HEK293 (cell line): ENCODE results near the gene SEPTIN5.

Experiments used
- CTCF ChIA-PET: fragments of 350-600 bp; formaldehyde crosslinking; extraction: SDS; loops from one replicate; lab custom pipeline; 2021; ENCODE audit warnings: antibody characterized with exemption; lab: Yijun Ruan, JAX
- POLR2A ChIA-PET: fragments of 300-600 bp; formaldehyde crosslinking; extraction: SDS; loops from one replicate; lab custom pipeline; 2020; ENCODE audit warnings: antibody characterized with exemption, inconsistent platforms; lab: Yijun Ruan, JAX
- H3K27ac ChIP-seq: fragments of 200-500 bp; sonication (Bioruptor generic); 2 replicates; pipeline ENCODE4 v1.5.1; 2014; ENCODE audit warnings: low read depth, low read length, control low read depth, inconsistent platforms; ENCODE audit errors: extremely low read depth
- H3K36me3 ChIP-seq, 2 experiments: fragments of 200-500 bp in 1 of 2; sonication (Bioruptor generic) in 1 of 2; 1 replicate in 1 of 2; 2 replicates in 1 of 2; pipeline ENCODE4 v1.5.1; 2014 to 2017; ENCODE audit warnings: inconsistent platforms in 2 of 2, low read length in 2 of 2; ENCODE audit not compliant: control insufficient read depth in 2 of 2, insufficient read depth in 1 of 2
- H3K4me1 ChIP-seq: fragments of 200-500 bp; sonication (Bioruptor generic); 2 replicates; pipeline ENCODE4 v1.5.1; 2014; ENCODE audit warnings: mild to moderate bottlenecking, low read length, inconsistent platforms; ENCODE audit not compliant: control insufficient read depth, insufficient read depth
- H3K4me3 ChIP-seq: 2 replicates; pipeline ENCODE4 v1.5.1; 2011; ENCODE audit warnings: low read depth, mild to moderate bottlenecking, control low read depth, low read length, moderate library complexity
- H3K9me3 ChIP-seq: fragments of 200-500 bp; sonication (Bioruptor generic); 2 replicates; pipeline ENCODE4 v1.5.1; 2014; ENCODE audit warnings: low read depth, low read length, inconsistent platforms; ENCODE audit not compliant: control insufficient read depth, insufficient read depth
- GFI1B ChIP-seq: fragments of 450-650 bp; formaldehyde crosslinking; IDR thresholded peaks from 2 replicates; pipeline ENCODE4 v1.5.1; 2016; ENCODE audit warnings: missing biosample characterization, missing genetic modification characterization
- KLF9 ChIP-seq: fragments of 450-650 bp; formaldehyde crosslinking; IDR thresholded peaks from 2 replicates; pipeline ENCODE4 v1.5.1; 2016; ENCODE audit warnings: missing biosample characterization, missing genetic modification characterization, low read depth
- PRDM6 ChIP-seq: fragments of 450-650 bp; formaldehyde crosslinking; IDR thresholded peaks from 2 replicates; pipeline ENCODE4 v1.5.1; 2017; ENCODE audit warnings: missing biosample characterization, missing genetic modification characterization
- SCRT2 ChIP-seq: fragments of 450-650 bp; formaldehyde crosslinking; IDR thresholded peaks from 2 replicates; pipeline ENCODE4 v1.5.1; 2016; ENCODE audit warnings: missing biosample characterization, missing genetic modification characterization
- ZBTB26 ChIP-seq: fragments of 450-650 bp; formaldehyde crosslinking; optimal IDR thresholded peaks from 2 replicates; pipeline ENCODE3; 2016; ENCODE audit warnings: missing biosample characterization, mild to moderate bottlenecking, missing genetic modification characterization
- ZBTB48 ChIP-seq: fragments of 450-650 bp; formaldehyde crosslinking; IDR thresholded peaks from 2 replicates; pipeline ENCODE4 v1.5.1; 2016; ENCODE audit warnings: missing biosample characterization, missing genetic modification characterization
- ZFHX2 ChIP-seq: fragments of 450-650 bp; formaldehyde crosslinking; conservative IDR thresholded peaks from 2 replicates; pipeline ENCODE4 v1.5.1; 2016; ENCODE audit warnings: missing biosample characterization, missing genetic modification characterization
- ZNF184 ChIP-seq: fragments of 450-650 bp; IDR thresholded peaks from 2 replicates; pipeline ENCODE4 v1.5.1; 2018; ENCODE audit warnings: missing biosample characterization, mild to moderate bottlenecking, missing genetic modification characterization
- ZNF2 ChIP-seq: fragments of 450-650 bp; formaldehyde crosslinking; IDR thresholded peaks from 2 replicates; pipeline ENCODE4 v1.5.1; 2016; ENCODE audit warnings: missing biosample characterization, missing genetic modification characterization
- ZNF211 ChIP-seq: fragments of 450-650 bp; formaldehyde crosslinking; IDR thresholded peaks from 2 replicates; pipeline ENCODE4 v1.5.1; 2016; ENCODE audit warnings: low read depth, missing biosample characterization, missing genetic modification characterization
- ZNF292 ChIP-seq: fragments of 450-650 bp; formaldehyde crosslinking; IDR thresholded peaks from 2 replicates; pipeline ENCODE4 v1.5.1; 2016; ENCODE audit warnings: low read depth, missing biosample characterization, missing genetic modification characterization, borderline replicate concordance
- ZNF366 ChIP-seq: fragments of 450-650 bp; formaldehyde crosslinking; conservative IDR thresholded peaks from 2 replicates; pipeline ENCODE4 v1.5.1; 2016; ENCODE audit warnings: missing biosample characterization, missing genetic modification characterization
- ZNF426 ChIP-seq: fragments of 450-650 bp; formaldehyde crosslinking; IDR thresholded peaks from 2 replicates; pipeline ENCODE4 v1.5.1; 2017; ENCODE audit warnings: missing biosample characterization, missing genetic modification characterization, mild to moderate bottlenecking, inconsistent platforms, moderate library complexity
- ZNF548 ChIP-seq: fragments of 450-650 bp; formaldehyde crosslinking; IDR thresholded peaks from 2 replicates; pipeline ENCODE4 v1.5.1; 2016; ENCODE audit warnings: missing biosample characterization, missing genetic modification characterization
- ZNF549 ChIP-seq: fragments of 450-650 bp; IDR thresholded peaks from 2 replicates; pipeline ENCODE4 v1.5.1; 2018; ENCODE audit warnings: missing biosample characterization, missing genetic modification characterization, mild to moderate bottlenecking, inconsistent platforms, moderate library complexity
- ZNF660 ChIP-seq: fragments of 450-650 bp; IDR thresholded peaks from 2 replicates; pipeline ENCODE4 v1.5.1; 2018; ENCODE audit warnings: missing biosample characterization, mild to moderate bottlenecking, missing genetic modification characterization
- ZNF692 ChIP-seq: fragments of 450-650 bp; formaldehyde crosslinking; IDR thresholded peaks from 2 replicates; pipeline ENCODE4 v1.5.1; 2016; ENCODE audit warnings: missing biosample characterization, missing genetic modification characterization
- ZNF747 ChIP-seq: fragments of 450-650 bp; formaldehyde crosslinking; IDR thresholded peaks from 2 replicates; pipeline ENCODE4 v1.5.1; 2016; ENCODE audit warnings: missing biosample characterization, missing genetic modification characterization
- ZNF792 ChIP-seq: fragments of 450-650 bp; formaldehyde crosslinking; IDR thresholded peaks from 2 replicates; pipeline ENCODE4 v1.5.1; 2016; ENCODE audit warnings: missing biosample characterization, missing genetic modification characterization
- ZSCAN30 ChIP-seq: fragments of 450-650 bp; IDR thresholded peaks from 2 replicates; pipeline ENCODE4 v1.5.1; 2018; ENCODE audit warnings: missing biosample characterization, mild to moderate bottlenecking, missing genetic modification characterization, moderate library complexity
- TF ChIP-seq, protein P1 (sequence below): fragments of 450-650 bp; formaldehyde crosslinking; IDR thresholded peaks from 2 replicates; pipeline ENCODE4 v1.5.1; 2016; ENCODE audit warnings: missing biosample characterization, missing genetic modification characterization
- TF ChIP-seq, protein P2 (sequence below): fragments of 450-650 bp; formaldehyde crosslinking; IDR thresholded peaks from 2 replicates; pipeline ENCODE4 v1.5.1; 2016; ENCODE audit warnings: missing biosample characterization, missing genetic modification characterization
- TF ChIP-seq, protein P3 (sequence below): fragments of 450-650 bp; formaldehyde crosslinking; IDR thresholded peaks from 2 replicates; pipeline ENCODE4 v1.5.1; 2016; ENCODE audit warnings: missing biosample characterization, missing genetic modification characterization

Gene SEPTIN5

DNA sequence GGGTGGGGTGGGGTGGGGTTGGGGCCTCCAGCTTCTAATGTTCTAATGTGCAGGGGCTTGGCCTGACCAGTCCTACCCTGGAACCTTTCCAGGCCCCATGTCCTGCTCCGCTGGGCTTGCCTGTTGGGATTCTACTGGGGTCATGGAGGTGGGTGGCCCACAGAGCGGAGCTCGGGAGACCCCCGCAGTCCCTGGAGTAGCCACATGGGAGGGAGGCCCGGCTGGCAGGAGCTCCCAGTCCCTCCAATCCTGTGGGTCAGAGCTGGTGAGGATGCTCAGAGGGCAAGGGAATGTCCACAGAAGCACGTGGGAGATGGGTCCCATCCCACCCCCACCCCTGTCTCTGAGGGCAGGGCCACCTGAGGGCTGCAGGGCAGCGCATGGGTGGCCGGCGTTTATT, 2.9 kb downstream of the SEPTIN5 start:
- no peaks in the 10 kb centered on the region; the same call in 1 of the 2 replicates for H3K4me1 ChIP-seq
- H3K27ac ChIP-seq = no peak overlapping the region
- H3K9me3 ChIP-seq = no peaks in the 10 kb centered on the region
- TF ChIP-seq GFI1B (tag by site-specific recombination) (no peak), ZNF549 (tag by site-specific recombination) (no peak), ZNF692 (tag by site-specific recombination) (no peak), ZNF184 (tag by site-specific recombination) (no peak), ZNF292 (no peak), PRDM6 (tag by site-specific recombination) (no peak), ZNF426 (tag by site-specific recombination) (no peak)
- TF ChIP-seq, protein P1, sequence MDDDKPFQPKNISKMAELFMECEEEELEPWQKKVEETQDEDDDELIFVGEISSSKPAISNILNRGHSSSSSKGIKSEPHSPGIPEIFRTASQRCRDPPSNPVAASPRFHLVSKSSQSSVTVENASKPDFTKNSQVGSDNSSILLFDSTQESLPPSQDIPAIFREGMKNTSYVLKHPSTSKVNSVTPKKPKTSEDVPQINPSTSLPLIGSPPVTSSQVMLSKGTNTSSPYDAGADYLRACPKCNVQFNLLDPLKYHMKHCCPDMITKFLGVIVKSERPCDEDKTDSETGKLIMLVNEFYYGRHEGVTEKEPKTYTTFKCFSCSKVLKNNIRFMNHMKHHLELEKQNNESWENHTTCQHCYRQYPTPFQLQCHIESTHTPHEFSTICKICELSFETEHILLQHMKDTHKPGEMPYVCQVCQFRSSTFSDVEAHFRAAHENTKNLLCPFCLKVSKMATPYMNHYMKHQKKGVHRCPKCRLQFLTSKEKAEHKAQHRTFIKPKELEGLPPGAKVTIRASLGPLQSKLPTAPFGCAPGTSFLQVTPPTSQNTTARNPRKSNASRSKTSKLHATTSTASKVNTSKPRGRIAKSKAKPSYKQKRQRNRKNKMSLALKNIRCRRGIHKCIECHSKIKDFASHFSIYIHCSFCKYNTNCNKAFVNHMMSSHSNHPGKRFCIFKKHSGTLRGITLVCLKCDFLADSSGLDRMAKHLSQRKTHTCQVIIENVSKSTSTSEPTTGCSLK (tag by site-specific recombination) = no peak
- TF ChIP-seq, protein P2, sequence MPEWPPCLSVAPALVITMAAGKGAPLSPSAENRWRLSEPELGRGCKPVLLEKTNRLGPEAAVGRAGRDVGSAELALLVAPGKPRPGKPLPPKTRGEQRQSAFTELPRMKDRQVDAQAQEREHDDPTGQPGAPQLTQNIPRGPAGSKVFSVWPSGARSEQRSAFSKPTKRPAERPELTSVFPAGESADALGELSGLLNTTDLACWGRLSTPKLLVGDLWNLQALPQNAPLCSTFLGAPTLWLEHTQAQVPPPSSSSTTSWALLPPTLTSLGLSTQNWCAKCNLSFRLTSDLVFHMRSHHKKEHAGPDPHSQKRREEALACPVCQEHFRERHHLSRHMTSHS (tag by site-specific recombination) = no peak
- TF ChIP-seq, all 188 proteins: peak for 0
- H3K36me3 ChIP-seq = peaks cover 0 to 29% of the 10 kb centered on the region in 2 experiments; a peak in 1 of 3 replicates
- ChIA-PET CTCF (interaction anchor here (0.5 to 1.9 kb wide), 7 partner anchors 13 to 216 kb away, joined by 3 to 11 read pairs (median 5); no protein-coding TSS in a partner anchor), POLR2A (interaction anchor here (0.7 to 1.0 kb wide), 4 partner anchors 12 to 238 kb away, joined by 3 to 4 read pairs (median 3); partner anchors contain the start of gene CDC45)
- H3K4me3 ChIP-seq = no peak overlapping the region

DNA sequence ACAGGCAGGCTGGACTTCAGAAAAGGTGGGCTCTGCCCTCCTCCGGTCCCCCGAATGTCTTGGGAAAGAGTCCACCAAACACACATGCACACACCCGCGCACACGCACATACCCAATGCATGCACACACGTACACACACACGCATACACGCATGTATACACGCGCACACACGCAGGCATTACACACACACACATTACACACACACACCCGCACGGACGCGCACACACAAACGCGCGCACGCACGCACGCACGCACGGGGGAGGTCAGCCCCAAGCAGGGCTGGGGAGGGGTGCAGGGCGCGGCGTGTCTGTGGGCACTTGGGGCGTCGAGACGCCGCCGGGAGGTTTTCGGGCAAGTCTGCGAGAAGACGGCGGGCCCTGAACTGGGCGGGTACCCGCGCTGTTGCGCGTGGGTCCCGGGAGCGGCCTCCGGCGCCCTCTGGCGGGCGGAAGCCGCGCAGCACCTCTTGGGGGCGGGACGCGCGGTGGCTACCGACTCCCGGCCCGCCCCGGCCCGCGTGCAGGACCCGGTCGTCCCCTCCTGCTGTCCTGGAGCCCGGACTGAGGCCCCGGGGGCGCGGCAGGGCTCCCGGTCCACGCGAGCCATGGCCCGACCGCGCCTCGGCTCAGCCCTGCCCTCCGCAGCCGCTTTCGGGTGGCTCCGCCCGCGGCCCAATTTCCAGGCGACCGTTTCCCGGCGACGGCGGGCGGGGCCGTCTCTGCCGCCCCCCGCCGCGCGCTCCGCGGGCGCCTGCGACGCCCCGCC, 3.6 kb downstream of the SEPTIN5 start:
- Histone ChIP-seq H3K27ac (no peak overlapping the region; the same call in 1 of the 2 replicates), H3K36me3 (peaks cover 0 to 35% of the 10 kb centered on the region in 2 experiments; a peak in 1 of 3 replicates), H3K4me3 (peak overlapping the region; percentile 44), H3K4me1 (no peaks in the 10 kb centered on the region; the same call in 1 of the 2 replicates), H3K9me3 (no peaks in the 10 kb centered on the region)
- CTCF ChIA-PET = interaction anchor here (1.1 to 1.9 kb wide), 4 partner anchors 12 to 185 kb away, joined by 3 to 11 read pairs (median 6); no protein-coding TSS in a partner anchor
- POLR2A ChIA-PET = interaction anchor here (0.9 to 1.0 kb wide), 3 partner anchors 12 to 238 kb away, joined by 3 to 4 read pairs (median 3); partner anchors contain the start of gene CDC45
- TF ChIP-seq KLF9 (tag by site-specific recombination) = peak; percentile 75
- no peak for TF ChIP-seq GFI1B (tag by site-specific recombination)
- peak; percentile 12; the same call in 1 of the 2 replicates for TF ChIP-seq ZNF548 (tag by site-specific recombination)
- TF ChIP-seq ZNF792 (tag by site-specific recombination) = peak; percentile 85
- peak; percentile 71; the same call in 1 of the 2 replicates for TF ChIP-seq ZNF660
- no peak for TF ChIP-seq ZNF211 (tag by site-specific recombination)
- TF ChIP-seq ZBTB48 (tag by site-specific recombination) = peak; percentile 79
- peak; percentile 93 for TF ChIP-seq ZBTB26 (tag by site-specific recombination)
- peak; percentile 90 for TF ChIP-seq ZSCAN30 (tag by site-specific recombination)
- peak; percentile 66 for TF ChIP-seq ZFHX2 (tag by site-specific recombination)
- TF ChIP-seq, protein P2 (tag by site-specific recombination) = 0 out of 2 replicates have a peak, but pooled peaks have one; percentile 29
- TF ChIP-seq SCRT2 (tag by site-specific recombination) = peak; percentile 97
- TF ChIP-seq, protein P3, sequence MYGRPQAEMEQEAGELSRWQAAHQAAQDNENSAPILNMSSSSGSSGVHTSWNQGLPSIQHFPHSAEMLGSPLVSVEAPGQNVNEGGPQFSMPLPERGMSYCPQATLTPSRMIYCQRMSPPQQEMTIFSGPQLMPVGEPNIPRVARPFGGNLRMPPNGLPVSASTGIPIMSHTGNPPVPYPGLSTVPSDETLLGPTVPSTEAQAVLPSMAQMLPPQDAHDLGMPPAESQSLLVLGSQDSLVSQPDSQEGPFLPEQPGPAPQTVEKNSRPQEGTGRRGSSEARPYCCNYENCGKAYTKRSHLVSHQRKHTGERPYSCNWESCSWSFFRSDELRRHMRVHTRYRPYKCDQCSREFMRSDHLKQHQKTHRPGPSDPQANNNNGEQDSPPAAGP = peak; percentile 53; the same call in 1 of the 2 replicates
- TF ChIP-seq ZNF2 = peak; percentile 89
- peak; percentile 84; the same call in 1 of the 2 replicates for TF ChIP-seq ZNF747 (tag by site-specific recombination)
- no peak for TF ChIP-seq ZNF366 (tag by site-specific recombination)
